NCI-H2081 (cell line): ENCODE results near the gene SH3GLB2.
"Not testable (repeated sequence)": the region's sequence is repeated elsewhere in the genome, so short reads cannot be mapped to it uniquely, and the experiment has no call there.

Experiments
- DNase-seq, 2 experiments: peaks; one replicate each; lab custom pipeline; 2025; lab: John Stamatoyannopoulos, UW

Gene SH3GLB2

DNA sequence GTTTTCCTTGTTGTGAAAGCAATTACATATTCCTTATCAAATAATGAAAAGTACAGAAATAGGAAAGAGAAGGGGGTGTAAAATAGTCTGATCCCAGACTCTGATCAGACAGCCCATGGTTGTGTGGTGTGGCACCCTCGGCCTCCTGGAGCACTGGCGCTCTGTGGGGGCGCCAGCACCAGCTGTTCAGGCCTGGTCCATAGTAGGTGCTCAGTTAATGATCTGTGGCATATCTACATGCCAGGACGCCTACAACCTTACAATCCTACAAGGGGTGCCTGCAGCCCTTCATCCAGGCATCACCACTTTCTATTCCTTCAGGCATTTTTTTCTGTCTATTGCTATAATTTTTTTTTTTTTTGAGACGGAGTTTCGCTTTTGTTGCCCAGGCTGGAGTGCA, 24.9 kb upstream of the SH3GLB2 start:
- no peak for DNase-seq

- DNase-seq: peak in 1 of 2 experiments; percentile 25
These were observed 24.5 kb upstream of the SH3GLB2 start for GRCh38 chr9:129052592-129052991.

- no peak for DNase-seq
These were observed 13.9 kb upstream of the SH3GLB2 start for GRCh38 chr9:129042016-129042415.

DNA sequence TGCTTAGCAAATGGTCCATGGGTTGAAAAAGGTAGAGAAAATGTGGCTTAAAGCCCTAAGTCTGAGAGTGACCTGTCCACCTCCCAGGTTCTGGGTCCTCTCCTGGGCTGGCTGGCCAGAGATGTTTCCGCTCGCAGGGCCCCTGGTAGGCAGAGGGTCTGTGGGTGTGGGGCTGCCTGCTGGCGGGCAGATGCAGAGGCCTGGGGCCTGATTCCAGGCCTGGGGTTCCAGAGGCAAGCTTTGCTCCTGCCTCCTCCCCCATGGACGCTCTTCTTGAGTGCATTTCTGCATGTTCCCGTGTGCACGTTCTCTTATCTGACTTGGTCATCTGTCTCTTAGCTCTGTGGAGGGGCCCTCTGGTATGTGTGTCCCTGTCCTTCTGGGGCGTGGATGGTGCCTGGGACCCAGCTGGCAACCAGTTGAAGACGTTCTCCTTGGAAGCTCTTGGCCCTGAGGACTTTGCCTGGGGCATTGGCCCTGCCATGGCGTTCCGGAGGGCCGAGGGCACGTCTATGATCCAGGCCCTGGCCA, 12.0 kb upstream of the SH3GLB2 start:
- DNase-seq: no peak

- no peak for DNase-seq
These were observed 10.2 kb upstream of the SH3GLB2 start for GRCh38 chr9:129038109-129038852.

- no peak for DNase-seq
These were observed 9.6 kb upstream of the SH3GLB2 start for GRCh38 chr9:129037767-129038098.

GRCh38 chr9:129036923-129037766, 9.0 kb upstream of the SH3GLB2 start:
- DNase-seq: no peak

DNA sequence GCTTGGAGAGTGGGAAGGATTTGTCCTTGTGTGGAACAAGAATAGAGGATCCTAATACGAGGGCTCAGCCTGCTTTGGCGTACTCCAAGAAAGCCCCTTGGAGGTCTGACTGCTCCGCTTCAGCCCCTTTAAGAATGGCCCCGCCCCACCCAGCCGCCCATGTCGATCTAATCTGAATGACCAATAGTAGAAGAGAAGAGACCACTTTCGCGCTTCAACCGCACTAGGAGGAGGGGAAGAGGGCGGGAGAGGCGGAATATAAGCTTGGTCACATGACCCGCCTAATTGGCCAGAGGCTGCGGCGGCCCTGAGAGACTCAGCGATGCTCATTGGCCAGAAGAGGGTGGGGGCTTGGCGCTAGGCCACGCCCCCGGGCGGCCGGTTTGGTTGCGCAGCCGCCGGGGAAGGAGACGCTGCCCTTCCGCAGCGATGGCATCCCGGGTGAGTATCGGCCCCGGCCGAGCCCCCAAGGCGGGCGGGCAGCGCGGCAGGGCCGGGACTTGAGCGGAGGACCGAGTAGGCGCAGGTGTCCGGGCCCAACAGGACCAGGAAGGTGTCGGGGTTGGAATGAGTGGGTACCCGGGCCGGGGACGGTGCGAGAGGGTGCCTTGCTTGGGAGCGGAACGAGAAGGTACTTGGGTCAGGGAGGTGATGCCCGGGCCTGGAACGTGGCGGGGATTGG, 8.3 kb upstream of the SH3GLB2 start, which contains the start of gene MIGA2:
TSS of gene MIGA2 (plus strand) at position 386 of the 682 bp plus-strand sequence. CDS start 3,969 bp downstream, outside the sequence.
- peak; percentile 99 for DNase-seq

GRCh38 chr9:129035838-129036237, 7.7 kb upstream of the SH3GLB2 start:
- DNase-seq: not testable (repeated sequence)

DNA sequence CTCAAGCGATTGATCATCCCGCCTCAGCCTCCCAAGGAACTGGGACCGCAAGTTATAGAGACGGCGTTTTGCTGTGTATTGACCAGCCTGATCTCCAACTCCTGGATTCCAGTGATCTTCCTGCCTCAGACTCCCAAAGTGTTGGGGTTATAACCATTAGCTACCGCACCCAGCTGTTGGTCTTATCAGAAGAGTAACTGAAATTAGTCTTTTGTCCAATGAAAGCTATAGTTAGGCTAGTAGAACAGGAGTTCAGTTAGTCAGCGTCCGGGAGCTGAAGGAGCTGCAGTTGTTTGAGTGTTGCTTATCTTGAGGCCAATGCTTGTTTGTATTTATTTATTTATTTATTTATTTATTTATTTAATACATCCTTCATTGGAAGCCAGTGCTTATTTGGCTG, 5.1 kb upstream of the SH3GLB2 start:
- DNase-seq: no peak

DNA sequence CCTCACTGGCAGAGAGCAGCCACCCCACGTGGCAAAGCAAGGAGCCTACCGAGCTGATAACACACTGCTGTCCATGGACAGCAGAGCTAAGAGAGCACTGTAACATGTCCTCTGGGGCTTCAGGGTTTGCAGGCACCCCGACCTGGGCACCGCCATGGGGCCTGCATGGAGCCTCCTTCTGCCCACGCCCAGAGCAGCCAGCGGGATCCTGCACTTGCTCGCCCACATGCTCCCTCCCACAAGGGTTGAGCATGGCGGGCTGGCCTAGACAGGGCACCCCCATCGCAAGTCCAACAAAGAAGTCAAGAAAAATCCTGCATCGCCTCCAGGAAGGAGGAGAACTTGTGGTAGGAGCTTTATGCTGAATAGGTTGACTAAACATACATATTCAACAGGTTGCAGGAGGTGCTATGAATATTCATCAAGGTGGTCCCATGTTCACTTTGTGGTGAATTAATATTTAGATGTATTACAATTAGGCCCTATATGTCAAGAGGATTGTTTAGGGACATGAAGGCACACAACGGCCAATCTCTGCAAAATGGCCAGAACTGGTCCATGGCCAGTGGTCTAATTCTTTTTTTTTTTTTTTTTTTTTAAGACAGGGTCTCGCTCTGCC, 4.5 kb upstream of the SH3GLB2 start:
- no peak for DNase-seq

GRCh38 chr9:129031514-129031913, 3.4 kb upstream of the SH3GLB2 start:
- no peak for DNase-seq

DNA sequence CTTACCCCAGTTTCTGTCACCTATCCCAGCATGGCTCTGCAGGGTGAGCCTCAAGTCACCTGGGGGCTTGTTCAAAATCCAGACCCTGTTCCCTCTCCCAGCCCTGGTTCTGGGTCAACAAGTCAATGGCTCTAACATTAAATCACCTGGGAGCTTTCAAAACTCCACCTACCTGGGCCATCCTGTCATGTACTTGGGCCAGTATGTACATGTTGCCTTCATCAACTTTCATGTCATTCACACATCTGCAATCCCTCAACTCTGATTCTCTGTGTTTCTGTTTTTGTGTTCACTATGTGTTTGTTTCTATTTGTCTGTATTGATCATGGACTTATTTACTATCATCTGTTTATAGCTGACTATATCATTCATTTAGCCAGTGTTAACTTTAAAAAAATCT, 2.1 kb upstream of the SH3GLB2 start:
- no peak for DNase-seq

GRCh38 chr9:129027685-129028191, 393 bp downstream of the SH3GLB2 start:
- peak; percentile 66 to 70 for DNase-seq

GRCh38 chr9:129027224-129027684, 877 bp downstream of the SH3GLB2 start:
- peak in 1 of 2 experiments; percentile 14 for DNase-seq

GRCh38 chr9:129026442-129027223, 1.5 kb downstream of the SH3GLB2 start:
- DNase-seq: peak in 1 of 2 experiments; percentile 13

DNA sequence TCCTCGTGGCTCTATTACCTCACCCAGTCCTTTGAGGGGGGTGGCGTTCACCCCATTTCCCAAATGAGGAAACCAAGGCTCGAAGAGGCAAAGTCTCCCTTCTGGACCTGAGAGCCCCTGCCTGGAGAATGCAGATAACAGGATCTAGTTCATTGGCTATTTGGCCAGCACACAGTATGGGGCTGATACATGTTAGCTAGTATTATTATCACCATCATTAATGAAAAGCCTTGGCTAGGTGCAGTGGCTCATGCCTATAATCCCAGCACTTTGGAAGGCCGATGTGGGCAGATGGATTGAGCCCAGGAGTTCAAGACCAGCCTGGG, 4.3 kb downstream of the SH3GLB2 start:
- DNase-seq: no peak

DNA sequence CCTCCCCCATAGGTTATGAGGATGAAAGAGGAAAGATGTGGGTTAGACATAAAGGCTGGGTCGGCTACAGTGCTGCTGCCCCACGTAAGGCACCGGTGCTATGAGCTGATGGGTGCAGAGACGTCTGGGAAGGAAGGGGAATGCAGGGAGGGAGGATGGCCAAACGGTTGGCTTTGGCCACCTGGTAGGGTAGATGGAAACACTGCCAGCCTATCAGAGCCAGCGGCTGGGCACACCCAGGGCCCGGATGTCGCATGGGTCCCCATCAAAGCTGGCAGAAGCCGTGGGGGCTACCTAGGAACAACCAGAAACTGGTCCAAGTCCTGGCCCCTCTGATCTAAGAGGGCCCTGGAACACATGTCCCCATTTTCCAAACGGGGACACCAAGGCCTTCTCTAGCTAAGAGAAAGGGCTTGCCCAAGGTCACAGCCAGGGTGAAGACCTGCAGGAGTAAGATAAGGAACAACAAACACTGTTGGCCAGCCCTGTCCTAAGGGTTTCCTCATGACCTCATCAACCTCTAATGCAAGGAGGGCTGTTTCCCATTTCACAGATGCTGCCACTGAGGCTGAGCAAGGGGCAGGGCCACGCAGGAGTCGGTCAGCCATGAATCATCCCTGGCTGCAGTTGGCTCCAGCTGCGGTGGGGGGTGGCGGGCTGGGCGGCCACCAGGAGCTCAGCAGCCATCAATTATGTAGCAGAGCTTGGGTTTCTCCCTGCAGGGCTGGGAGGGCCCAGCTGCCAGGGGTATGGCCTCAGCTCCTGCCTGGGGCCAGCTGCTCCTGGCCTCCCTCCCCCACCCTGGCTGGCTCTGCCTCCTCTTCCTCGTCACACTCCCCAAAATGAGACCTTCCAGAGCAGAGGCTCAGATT, 4.9 kb downstream of the SH3GLB2 start:
- DNase-seq: peak; percentile 16 to 73

DNA sequence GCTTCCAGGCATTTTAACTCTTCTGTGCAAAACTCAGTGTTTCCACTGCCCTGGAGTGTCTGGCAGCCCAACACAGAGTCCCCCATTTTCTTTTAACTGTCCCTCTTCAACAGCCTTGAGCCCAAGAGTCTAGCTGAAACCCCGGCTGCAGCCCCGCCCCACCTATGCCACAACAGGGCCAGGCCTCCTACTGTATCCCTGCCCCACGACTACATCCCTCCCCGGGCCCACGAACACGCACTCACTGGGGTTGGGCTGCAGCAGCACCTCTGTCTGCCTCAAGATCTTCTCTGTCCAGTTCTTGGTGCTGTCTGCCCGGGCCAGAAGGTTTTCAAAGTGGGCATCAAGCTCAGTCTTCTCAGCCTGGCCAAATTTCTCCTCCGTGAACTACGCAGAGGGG, 6.1 kb downstream of the SH3GLB2 start:
- DNase-seq: no peak

DNA sequence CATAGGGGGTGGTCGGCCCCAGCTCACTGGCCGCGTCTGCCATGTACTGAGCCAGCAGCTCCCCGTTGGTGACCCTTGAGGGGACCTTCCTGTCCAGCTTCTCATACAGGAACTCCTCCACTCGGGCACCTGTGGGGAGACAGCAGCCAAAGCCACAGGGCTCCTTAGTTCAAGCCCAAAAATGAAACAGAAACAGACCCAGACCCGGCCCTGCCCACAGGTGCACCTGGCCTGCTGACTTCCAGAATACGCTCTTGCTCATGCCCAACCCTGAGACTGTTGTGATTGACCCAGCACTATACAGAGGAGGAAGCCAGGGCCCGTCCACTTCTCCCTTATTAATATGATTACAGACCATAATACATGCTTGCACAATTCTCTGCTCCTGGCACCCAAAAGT, 7.0 kb downstream of the SH3GLB2 start:
- no peak for DNase-seq
